BJ (cell line): ENCODE measurements around the gene PPAN. TPM values are rescaled to one million over a fixed set of nuclear protein-coding genes. Genes with fewer than 3 reads are reported as not detected.
A peak's percentile ranks its signal among the peaks of the same experiment; 100 is the strongest.

ENCODE experiments used
- CTCF ChIA-PET: fragments of 350-600 bp; formaldehyde crosslinking; extraction: SDS; loops from one replicate; lab custom pipeline; 2021; ENCODE audit warnings: antibody characterized with exemption, inconsistent platforms; lab: Yijun Ruan, JAX
- POLR2A ChIA-PET: fragments of 300-600 bp; sonication (Branson Sonifier 250); formaldehyde crosslinking; extraction: SDS; loops from one replicate; lab custom pipeline; 2021; ENCODE audit warnings: antibody characterized with exemption; lab: Charles Lee
- DNase-seq: peaks from one replicate; pipeline ENCODE4 v3.0.0-alpha.2; 2011; ENCODE audit warnings: low read depth
- H3K27me3 ChIP-seq: 2 replicates; pipeline ENCODE4 v1.6.0; 2011; ENCODE audit warnings: low read length; ENCODE audit not compliant: control insufficient read depth, insufficient read depth
- H3K36me3 ChIP-seq: 2 replicates; pipeline ENCODE4 v1.5.1; 2011; ENCODE audit warnings: low read length; ENCODE audit not compliant: control insufficient read depth, insufficient read depth
- H3K4me3 ChIP-seq: 2 replicates; pipeline ENCODE4 v1.5.1; 2011; ENCODE audit warnings: low read depth, mild to moderate bottlenecking, control low read depth, low read length
- polyA plus RNA-seq: library from polyadenylated mRNA; depleted of rRNA; stranded (reverse); fragments of >200 nt; gene quantifications from 2 replicates; pipeline ENCODE4 v1.2.3, GENCODE V29; 2011
- TF ChIP-seq, protein P1 (sequence below): IDR thresholded peaks from 2 replicates; pipeline ENCODE4 v1.5.1; 2011; ENCODE audit warnings: low read depth, mild to moderate bottlenecking, control low read depth, inconsistent platforms, low read length, moderate library complexity; ENCODE audit not compliant: insufficient read depth

PPAN gene
- polyA plus RNA-seq, 1 experiment, result 18.1 TPM

DNA sequence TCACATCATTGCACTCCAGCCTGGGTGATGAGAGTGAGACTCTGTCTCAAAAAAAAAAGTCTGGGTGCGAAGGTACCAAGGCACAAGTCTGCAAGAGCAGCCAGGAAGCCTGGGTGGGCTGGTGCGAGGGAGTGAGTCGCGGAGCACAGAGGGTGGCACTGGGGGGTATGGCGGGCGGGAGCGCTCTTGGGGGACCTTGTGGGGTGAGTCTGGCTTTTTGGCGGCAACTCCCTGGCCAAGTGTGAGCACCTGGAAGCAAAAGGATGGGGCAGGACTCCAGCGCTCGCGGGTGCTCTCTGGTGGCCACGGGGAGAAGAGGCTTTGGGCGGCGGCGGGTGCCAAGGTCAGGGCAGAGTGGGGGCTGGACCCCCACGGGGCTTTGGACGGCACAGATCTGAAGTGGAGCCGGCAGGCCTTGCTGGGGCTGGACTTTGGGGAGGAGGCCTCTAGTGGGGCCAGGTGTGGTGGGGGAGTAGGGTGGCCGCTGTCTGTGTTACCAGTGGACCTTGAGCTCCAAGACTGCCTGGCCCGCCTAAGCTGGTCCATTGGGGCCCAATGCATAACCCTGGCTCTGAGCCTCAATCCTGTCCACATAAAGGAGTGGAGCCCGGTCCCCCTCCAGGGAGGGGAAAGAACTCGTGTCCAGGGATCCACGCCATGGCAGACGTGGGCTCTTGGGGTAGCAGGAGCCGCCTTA is 6.9 kb downstream of the PPAN start:
- H3K36me3 ChIP-seq, result peaks cover 54% of the 10 kb centered on the region
- H3K27me3 ChIP-seq, result no peaks in the 10 kb centered on the region
- TF ChIP-seq, protein P1, sequence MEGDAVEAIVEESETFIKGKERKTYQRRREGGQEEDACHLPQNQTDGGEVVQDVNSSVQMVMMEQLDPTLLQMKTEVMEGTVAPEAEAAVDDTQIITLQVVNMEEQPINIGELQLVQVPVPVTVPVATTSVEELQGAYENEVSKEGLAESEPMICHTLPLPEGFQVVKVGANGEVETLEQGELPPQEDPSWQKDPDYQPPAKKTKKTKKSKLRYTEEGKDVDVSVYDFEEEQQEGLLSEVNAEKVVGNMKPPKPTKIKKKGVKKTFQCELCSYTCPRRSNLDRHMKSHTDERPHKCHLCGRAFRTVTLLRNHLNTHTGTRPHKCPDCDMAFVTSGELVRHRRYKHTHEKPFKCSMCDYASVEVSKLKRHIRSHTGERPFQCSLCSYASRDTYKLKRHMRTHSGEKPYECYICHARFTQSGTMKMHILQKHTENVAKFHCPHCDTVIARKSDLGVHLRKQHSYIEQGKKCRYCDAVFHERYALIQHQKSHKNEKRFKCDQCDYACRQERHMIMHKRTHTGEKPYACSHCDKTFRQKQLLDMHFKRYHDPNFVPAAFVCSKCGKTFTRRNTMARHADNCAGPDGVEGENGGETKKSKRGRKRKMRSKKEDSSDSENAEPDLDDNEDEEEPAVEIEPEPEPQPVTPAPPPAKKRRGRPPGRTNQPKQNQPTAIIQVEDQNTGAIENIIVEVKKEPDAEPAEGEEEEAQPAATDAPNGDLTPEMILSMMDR, result peak; percentile 79
- no peak overlapping the region for H3K4me3 ChIP-seq
- CTCF ChIA-PET, result interaction anchor here (0.6 to 1.6 kb wide), 9 partner anchors 9 to 183 kb away, joined by 3 to 6 read pairs (median 3); partner anchors contain the start of gene MRPL4
- no peak for DNase-seq
- POLR2A ChIA-PET, result interaction anchor here (0.6 kb wide), 1 partner anchor 392 kb away, joined by 3 read pairs; no protein-coding TSS in a partner anchor

DNA sequence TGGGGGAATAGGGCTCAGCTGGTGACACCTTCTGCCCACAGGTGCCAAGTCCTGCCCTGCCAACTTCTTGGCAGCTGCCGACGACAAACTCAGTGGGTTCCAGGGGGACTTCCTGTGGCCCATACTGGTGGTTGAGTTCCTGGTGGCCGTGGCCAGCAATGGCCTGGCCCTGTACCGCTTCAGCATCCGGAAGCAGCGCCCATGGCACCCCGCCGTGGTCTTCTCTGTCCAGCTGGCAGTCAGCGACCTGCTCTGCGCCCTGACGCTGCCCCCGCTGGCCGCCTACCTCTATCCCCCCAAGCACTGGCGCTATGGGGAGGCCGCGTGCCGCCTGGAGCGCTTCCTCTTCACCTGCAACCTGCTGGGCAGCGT is 7.4 kb downstream of the PPAN start:
- ChIA-PET CTCF (interaction anchor here (0.6 to 2.7 kb wide), 10 partner anchors 9 to 183 kb away, joined by 3 to 7 read pairs (median 4); partner anchors contain the start of gene MRPL4), POLR2A (no interaction called here)
- no peaks in the 10 kb centered on the region for H3K27me3 ChIP-seq
- no peak for DNase-seq
- TF ChIP-seq, protein P1, result no peak
- H3K4me3 ChIP-seq, result no peak overlapping the region
- H3K36me3 ChIP-seq, result peaks cover 50% of the 10 kb centered on the region

DNA sequence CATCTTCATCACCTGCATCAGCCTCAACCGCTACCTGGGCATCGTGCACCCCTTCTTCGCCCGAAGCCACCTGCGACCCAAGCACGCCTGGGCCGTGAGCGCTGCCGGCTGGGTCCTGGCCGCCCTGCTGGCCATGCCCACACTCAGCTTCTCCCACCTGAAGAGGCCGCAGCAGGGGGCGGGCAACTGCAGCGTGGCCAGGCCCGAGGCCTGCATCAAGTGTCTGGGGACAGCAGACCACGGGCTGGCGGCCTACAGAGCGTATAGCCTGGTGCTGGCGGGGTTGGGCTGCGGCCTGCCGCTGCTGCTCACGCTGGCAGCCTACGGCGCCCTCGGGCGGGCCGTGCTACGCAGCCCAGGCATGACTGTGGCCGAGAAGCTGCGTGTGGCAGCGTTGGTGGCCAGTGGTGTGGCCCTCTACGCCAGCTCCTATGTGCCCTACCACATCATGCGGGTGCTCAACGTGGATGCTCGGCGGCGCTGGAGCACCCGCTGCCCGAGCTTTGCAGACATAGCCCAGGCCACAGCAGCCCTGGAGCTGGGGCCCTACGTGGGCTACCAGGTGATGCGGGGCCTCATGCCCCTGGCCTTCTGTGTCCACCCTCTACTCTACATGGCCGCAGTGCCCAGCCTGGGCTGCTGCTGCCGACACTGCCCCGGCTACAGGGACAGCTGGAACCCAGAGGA is 7.9 kb downstream of the PPAN start:
- H3K36me3 ChIP-seq, result peaks cover 50% of the 10 kb centered on the region
- DNase-seq, result no peak
- CTCF ChIA-PET, result interaction anchor here (0.6 to 2.7 kb wide), 8 partner anchors 8 to 184 kb away, joined by 3 to 7 read pairs (median 4); partner anchors contain the start of genes MRPL4 and PPAN
- TF ChIP-seq, protein P1, result no peak
- POLR2A ChIA-PET, result interaction anchor here (0.6 kb wide), 1 partner anchor 195 kb away, joined by 5 read pairs; no protein-coding TSS in a partner anchor
- H3K4me3 ChIP-seq, result no peak overlapping the region
- H3K27me3 ChIP-seq, result no peaks in the 10 kb centered on the region

DNA sequence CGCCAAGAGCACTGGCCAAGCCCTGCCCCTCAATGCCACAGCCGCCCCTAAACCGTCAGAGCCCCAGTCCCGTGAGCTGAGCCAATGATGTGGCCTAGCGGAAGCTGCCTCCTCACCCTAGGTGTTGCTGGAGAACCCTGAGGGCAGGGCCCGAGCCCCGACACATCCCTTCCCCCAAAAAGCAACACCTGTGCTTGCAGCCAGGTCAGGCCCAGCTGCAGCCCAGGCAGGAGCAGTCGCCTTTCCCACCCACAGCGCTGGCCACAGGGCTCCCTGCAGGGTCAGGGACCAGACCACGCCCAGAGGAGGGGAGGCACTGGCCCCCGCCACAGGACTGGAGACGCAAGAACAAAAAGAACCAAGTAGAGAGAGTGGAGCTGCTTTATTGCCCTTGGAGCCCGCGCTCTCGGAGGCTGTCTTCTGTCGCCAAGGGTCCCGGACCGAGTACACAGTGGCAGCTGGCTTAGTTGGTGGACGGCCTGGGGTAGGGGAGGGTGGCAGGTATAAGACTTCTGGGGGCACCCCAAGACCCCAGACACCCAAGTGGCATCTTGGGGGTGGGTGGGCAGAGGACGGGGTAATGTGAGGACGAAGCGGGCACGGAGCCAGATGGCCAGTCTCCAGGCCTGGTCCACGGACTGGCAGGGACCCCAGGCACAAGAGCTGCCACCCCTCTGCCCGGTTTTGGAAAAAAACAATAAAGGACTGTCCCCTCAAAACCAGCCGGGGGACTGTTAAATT is 8.7 kb downstream of the PPAN start:
- DNase-seq, result no peak
- TF ChIP-seq, protein P1, result no peak
- POLR2A ChIA-PET, result interaction anchor here (0.6 kb wide), 2 partner anchors 62 to 195 kb away, joined by 5 read pairs; no protein-coding TSS in a partner anchor
- CTCF ChIA-PET, result interaction anchor here (0.6 to 2.7 kb wide), 4 partner anchors 9 to 184 kb away, joined by 3 to 7 read pairs (median 5); partner anchors contain the start of gene PPAN
- peaks cover 44% of the 10 kb centered on the region for H3K36me3 ChIP-seq
- H3K4me3 ChIP-seq, result no peak overlapping the region
- no peaks in the 10 kb centered on the region for H3K27me3 ChIP-seq
